Measurements from ENCODE around the gene RIMBP2. TPM values are rescaled to one million over a fixed set of nuclear protein-coding genes. Genes with fewer than 3 reads are reported as not detected.

Gene RIMBP2
- total RNA-seq, 3 donors from 2014 or later: 2.3 to 5.9 (median 5.4) TPM

DNA sequence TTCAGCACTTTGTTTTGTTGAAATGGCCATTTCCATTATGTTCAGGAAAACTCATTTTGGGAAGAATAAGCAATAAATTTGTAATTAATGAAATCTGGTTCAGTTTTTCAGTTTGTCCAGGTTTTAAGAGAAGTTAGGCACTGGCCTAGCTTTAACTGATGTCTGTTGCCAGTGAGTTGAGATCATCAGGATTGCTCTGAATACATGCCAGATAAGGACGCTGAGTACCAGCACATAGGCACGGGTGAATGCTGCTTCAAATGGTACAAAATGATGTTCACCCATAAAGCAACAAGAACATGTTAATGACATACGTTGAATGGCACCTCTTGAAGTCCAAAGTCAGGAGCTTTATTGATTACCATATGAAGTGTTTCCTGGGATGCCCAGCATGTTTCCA is 331.9 kb downstream of the RIMBP2 start:
- ATAC-seq: no peak
- no peak for DNase-seq
- intact Hi-C loops (cut with DNase I, micrococcal nuclease): no loop called here
- H3K4me3 ChIP-seq: no peak overlapping the region
- TF ChIP-seq, protein P1, sequence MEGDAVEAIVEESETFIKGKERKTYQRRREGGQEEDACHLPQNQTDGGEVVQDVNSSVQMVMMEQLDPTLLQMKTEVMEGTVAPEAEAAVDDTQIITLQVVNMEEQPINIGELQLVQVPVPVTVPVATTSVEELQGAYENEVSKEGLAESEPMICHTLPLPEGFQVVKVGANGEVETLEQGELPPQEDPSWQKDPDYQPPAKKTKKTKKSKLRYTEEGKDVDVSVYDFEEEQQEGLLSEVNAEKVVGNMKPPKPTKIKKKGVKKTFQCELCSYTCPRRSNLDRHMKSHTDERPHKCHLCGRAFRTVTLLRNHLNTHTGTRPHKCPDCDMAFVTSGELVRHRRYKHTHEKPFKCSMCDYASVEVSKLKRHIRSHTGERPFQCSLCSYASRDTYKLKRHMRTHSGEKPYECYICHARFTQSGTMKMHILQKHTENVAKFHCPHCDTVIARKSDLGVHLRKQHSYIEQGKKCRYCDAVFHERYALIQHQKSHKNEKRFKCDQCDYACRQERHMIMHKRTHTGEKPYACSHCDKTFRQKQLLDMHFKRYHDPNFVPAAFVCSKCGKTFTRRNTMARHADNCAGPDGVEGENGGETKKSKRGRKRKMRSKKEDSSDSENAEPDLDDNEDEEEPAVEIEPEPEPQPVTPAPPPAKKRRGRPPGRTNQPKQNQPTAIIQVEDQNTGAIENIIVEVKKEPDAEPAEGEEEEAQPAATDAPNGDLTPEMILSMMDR (IDR thresholded peaks at IDR 0.05): no peak
- no peaks in the 10 kb centered on the region for H3K36me3 ChIP-seq (ENCODE audit: low read depth)
- H3K4me1 ChIP-seq (ENCODE audit: low read depth): no peaks in the 10 kb centered on the region
- H3K9me3 ChIP-seq: no peaks in the 10 kb centered on the region

DNA sequence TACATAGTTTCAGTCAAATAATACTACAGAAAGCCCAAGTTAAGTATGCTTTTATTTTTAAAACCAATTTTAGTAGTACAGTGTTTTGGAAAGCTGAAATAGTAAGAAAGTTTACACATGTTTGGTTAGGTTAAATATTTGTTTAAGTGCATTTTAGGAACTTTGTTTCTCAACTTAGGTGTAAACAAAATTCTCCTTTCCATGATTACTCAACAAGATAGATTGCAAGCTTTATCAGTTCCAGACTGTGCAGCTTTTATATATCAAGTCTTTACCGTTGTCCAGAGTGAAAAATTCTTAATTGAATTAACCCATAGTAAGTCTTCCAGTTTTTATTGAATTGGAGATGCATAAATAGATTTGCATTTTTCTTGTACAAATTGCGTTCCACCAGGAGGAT is 333.3 kb downstream of the RIMBP2 start:
- Histone ChIP-seq H3K9me3 (no peaks in the 10 kb centered on the region), H3K4me1 (ENCODE audit: low read depth) (no peaks in the 10 kb centered on the region), H3K36me3 (ENCODE audit: low read depth) (no peaks in the 10 kb centered on the region), H3K4me3 (no peak overlapping the region)
- TF ChIP-seq, protein P1 (IDR thresholded peaks at IDR 0.05): no peak
- no peak for DNase-seq
- ATAC-seq: no peak
- intact Hi-C loops (cut with DNase I, micrococcal nuclease): no loop called here

DNA sequence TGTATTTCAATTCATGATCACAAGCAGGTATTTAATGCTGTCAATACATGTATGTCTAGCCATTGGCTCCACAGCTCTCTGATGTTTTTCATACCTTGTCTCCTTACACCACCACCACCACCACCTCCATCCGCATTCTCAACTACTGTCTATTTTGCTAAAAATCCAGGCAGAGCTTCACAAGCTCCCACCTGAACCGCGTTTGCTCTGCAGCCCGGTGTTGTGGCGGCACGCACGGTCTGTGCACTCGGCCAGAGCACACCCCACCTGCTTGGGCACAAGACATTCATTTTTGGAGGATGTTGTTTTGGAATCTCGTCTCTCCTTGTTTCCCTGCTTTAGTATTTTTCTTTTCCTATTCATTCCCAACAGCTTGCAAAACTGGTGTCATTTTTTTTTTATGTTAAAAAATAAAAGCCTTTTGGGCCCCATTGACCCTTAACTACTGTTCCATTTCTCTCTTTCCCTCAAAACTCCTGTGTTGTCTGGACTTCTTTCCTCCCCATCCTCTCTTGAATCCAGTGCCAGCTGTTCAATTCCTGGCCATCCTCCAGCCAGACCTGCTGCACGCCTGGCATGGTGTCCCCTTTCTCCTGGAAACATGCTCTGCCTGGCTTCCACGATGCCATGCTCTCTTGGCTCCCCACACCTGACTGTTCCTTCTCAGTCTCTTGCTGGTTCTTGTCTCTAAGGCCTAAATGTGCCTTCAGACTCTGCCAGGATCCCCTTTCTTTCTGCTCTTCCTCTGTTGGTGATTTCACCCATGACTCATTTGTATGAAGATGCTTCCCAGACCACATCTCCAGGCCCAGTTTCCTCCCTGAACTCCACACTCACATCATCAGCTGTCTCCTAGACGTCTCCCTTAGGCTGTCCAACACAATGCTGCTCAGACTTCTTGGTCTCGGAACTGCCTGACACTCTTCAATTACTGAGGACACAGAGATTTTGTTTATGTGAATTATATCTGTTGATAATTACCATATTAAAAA is 340.5 kb downstream of the RIMBP2 start:
- DNase-seq: no peak
- H3K4me3 ChIP-seq: no peak overlapping the region
- H3K36me3 ChIP-seq (ENCODE audit: low read depth): no peaks in the 10 kb centered on the region
- TF ChIP-seq, protein P1 (IDR thresholded peaks at IDR 0.05): no peak
- H3K4me1 ChIP-seq (ENCODE audit: low read depth): no peaks in the 10 kb centered on the region
- intact Hi-C loops (cut with DNase I, micrococcal nuclease): no loop called here
- no peak for ATAC-seq
- H3K9me3 ChIP-seq: no peaks in the 10 kb centered on the region

DNA sequence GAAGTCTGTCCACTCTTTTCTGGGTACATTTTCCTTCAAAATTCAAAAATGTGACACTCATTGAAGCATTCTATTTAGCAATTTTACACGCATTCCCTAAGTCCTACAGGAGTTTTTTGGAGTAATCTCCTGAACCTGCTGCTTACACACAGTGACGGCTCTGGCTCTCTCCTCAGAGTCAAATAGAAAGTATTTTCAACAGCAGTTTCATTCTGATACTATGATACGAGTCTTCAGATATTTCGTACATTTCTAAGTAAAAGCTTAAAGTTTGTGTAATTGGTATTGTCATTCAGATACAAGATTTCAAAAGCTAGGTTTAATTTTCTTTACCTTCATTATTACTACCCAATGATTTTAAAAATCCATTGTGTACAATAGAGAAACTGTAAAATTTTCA is 342.0 kb downstream of the RIMBP2 start:
- no peaks in the 10 kb centered on the region for H3K9me3 ChIP-seq
- intact Hi-C loops (cut with DNase I, micrococcal nuclease): no loop called here
- no peak for DNase-seq
- H3K36me3 ChIP-seq (ENCODE audit: low read depth): no peaks in the 10 kb centered on the region
- ATAC-seq: no peak
- TF ChIP-seq, protein P1 (IDR thresholded peaks at IDR 0.05): no peak
- no peaks in the 10 kb centered on the region for H3K4me1 ChIP-seq (ENCODE audit: low read depth)
- H3K4me3 ChIP-seq: no peak overlapping the region

DNA sequence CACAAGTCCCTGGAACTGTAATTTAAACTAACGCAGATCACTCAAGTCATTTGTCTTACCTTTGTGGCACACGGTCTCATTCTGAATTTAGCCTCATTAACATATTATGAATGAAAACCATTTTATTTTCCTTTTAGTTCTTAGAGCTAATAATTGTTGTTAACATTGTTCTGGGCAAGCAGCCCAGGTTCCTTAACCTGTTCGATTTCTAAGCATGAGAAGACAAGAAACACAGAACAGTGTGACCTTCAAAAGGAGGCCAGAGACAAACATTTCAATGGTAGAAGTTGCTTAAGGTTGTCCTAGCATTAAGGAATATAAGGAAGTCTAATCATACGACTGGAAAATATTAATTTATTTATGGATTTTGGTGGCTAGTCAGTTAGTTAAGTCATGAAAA is 343.2 kb downstream of the RIMBP2 start:
- DNase-seq (no peak), ATAC-seq (no peak)
- intact Hi-C loops (cut with DNase I, micrococcal nuclease): no loop called here
- H3K4me3 ChIP-seq: no peak overlapping the region
- H3K9me3 ChIP-seq: no peaks in the 10 kb centered on the region
- H3K4me1 ChIP-seq (ENCODE audit: low read depth): no peaks in the 10 kb centered on the region
- no peaks in the 10 kb centered on the region for H3K36me3 ChIP-seq (ENCODE audit: low read depth)
- TF ChIP-seq, protein P1 (IDR thresholded peaks at IDR 0.05): no peak

Data from mucosa of descending colon (tissue), 3 donors.